ENCODE data around the gene TUSC2. TPM values are rescaled to one million over a fixed set of nuclear protein-coding genes. Genes with fewer than 3 reads are reported as not detected.

Gene TUSC2
- total RNA-seq, 2 donors from 2014 or later = 26.7 to 29.1 TPM

GRCh38 chr3:50357481-50357880, 29.5 kb upstream of the TUSC2 start:
- intact Hi-C loops (cut with DNase I, micrococcal nuclease) = loop anchor here in 1 of 2 donors (10.0 kb wide), 1 partner anchor 197 kb away; no protein-coding TSS in a partner anchor
- ATAC-seq = no peak
- no peak for DNase-seq

GRCh38 chr3:50356553-50356952, 28.5 kb upstream of the TUSC2 start:
- DNase-seq = peak; percentile 79 to 91
- intact Hi-C loops (cut with DNase I, micrococcal nuclease) = loop anchor here in 1 of 2 donors (10.0 kb wide), 1 partner anchor 198 kb away; no protein-coding TSS in a partner anchor
- peak; percentile 67 for ATAC-seq

DNA sequence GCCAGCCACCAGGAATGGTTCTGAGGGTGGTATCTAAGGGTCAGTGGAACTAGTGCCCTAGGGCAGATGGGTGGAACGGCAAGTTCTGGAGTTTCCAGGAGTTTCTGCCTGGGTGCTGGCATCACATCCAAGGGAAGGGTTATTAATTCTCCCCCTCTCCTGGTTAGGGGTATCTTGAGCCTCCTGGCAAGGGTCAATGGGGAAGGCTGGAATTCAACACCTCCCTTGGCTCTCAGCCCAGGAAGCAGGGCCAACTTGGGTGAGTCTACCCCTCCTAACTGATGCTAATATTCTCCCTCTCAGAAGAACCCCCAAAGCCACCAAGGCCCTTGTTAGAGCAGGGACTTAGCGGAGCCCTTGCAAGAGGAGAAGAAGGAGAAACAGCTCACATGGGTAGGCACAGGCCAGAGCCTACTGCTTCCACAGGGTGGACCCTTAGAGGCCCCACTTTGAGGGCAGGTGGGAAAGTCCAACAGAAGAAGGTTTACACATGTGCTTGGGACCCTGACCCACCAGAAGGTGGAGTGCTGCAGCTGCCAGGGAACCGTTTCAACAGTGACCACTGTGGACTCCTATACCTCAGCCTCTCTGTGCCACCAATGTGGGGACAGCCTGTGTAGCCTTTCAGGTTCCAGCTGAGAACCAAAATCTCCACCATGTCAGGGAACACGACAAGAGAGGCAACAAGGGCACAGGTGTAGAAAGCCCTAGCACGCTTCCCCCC, 28.0 kb upstream of the TUSC2 start:
- ATAC-seq (no peak), DNase-seq (no peak)
- intact Hi-C loops (cut with DNase I, micrococcal nuclease) = loop anchor here in 1 of 2 donors (10.0 kb wide), 1 partner anchor 199 kb away; no protein-coding TSS in a partner anchor

DNA sequence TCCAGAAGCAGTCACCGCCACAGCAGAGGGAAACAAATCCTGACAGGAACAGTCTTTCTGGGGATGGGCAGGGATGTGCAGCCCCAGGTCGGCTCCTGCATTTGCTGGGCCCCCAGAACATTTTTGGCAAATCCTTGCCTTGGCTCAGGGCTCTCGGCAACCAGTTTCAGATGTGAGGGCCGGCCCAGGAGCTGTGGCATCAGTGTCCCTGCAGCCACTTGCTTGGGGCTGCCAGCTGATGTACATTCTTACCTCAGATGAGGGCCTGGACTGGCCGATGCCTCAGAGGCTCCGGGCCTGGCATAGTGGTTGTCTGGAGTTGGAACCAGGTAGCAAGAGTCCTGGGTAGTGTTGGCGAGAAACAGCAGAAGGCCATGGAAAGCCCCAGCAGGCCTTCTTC, 26.8 kb upstream of the TUSC2 start:
- intact Hi-C loops (cut with DNase I, micrococcal nuclease) = loop anchor here in 1 of 2 donors (10.0 kb wide), 1 partner anchor 200 kb away; no protein-coding TSS in a partner anchor
- DNase-seq = no peak
- ATAC-seq = no peak

DNA sequence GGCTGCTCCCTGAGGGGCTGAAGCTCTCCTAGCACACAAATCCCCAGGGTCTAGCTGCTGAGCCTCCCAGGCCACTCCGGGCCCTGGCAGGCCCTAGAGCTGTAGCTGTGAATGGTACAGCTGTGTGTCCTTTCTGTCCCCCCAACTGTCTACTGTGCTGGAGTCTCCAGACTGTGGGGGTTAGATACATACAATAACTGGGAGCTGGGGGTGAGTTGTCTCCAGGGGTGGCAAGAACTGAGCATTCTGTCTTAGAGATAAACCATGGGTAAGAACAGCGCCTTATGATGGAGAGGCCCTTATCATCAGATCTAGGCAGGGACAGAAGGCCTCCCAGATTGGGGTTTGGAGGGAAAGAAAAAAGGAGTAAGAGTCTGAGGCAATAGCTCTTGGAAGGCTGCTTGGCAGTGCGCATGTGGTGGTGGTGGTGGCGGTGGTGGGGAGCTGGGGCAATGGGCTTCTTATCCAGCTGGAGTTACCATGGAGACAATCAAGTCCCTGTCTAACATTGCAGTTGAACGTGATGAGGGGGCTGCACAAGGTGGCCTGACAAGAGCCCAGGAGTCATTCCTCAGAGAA, 26.3 kb upstream of the TUSC2 start:
- DNase-seq (no peak), ATAC-seq (no peak)
- intact Hi-C loops (cut with DNase I, micrococcal nuclease) = loop anchor here in 1 of 2 donors (10.0 kb wide), 1 partner anchor 201 kb away; no protein-coding TSS in a partner anchor

GRCh38 chr3:50353245-50354004, 25.4 kb upstream of the TUSC2 start:
- ATAC-seq (no peak), DNase-seq (no peak)
- intact Hi-C loops (cut with DNase I, micrococcal nuclease) = loop anchor here in 1 of 2 donors (10.0 kb wide), 1 partner anchor 201 kb away; no protein-coding TSS in a partner anchor

GRCh38 chr3:50352781-50353180, 24.8 kb upstream of the TUSC2 start:
- ATAC-seq (peak; percentile 5), DNase-seq (no peak)
- intact Hi-C loops (cut with DNase I, micrococcal nuclease) = loop anchor here in 1 of 2 donors (10.0 kb wide), 1 partner anchor 202 kb away; no protein-coding TSS in a partner anchor

DNA sequence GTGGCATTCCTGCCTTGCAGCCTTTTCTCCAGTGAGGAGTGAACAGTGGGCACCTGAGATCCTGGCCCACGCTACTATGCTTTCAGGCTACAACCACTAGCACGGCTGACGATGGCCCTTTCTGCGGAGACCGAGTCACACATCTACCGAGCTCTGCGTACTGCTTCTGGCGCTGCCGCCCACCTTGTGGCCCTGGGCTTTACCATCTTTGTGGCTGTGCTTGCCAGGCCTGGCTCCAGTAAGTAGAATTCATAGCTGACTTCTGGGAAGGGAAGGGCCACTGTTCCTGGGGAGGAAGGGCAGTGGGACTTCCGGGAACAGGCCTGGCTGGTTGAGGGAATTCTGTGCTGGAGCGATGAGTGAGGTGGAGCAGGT, 23.3 kb upstream of the TUSC2 start:
- intact Hi-C loops (cut with DNase I, micrococcal nuclease) = loop anchor here in 1 of 2 donors (10.0 kb wide), 1 partner anchor 203 kb away; no protein-coding TSS in a partner anchor
- no peak for ATAC-seq

DNA sequence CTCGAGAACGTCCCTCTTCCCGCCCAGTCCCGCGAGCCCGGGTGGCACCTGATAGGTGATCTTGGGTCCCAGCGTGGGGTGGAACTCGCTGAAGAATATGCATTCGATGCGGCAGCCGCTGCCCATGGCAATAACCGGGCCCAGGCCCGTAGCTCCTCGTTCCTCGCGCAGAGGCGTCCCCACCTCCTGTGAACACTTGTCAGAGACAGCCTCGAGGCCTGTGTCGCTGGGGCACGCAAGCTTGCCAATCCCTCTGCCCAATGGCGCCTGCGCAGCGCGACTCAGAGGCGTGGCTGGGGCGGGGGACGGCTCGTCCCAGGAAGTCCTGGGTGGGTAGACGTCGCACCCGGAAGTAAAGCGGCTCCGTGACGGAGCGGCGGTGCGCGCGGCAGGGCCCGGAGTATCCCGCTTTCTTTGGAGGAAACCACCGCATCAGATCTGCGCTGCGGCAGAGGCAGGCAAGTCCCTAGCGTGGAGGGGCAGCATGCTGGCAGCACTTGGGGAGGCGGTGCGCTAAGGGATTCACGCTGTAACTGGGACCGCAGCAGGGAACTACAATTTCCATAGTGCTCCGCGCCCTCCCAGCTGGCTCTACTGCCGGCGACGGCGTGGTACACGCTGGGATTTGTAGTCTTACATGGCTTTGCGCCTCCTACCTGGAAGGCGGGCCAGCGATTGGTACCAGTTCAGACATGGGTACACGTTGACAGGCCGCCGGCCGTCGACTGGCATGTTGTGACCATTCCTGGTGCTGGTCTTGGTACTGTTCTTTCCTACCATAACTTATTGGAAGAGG, 22.7 kb upstream of the TUSC2 start, which contains the start of the genes CYB561D2 and NPRL2:
Gene CYB561D2, plus strand, starts transcription at position 336 of the 796 bp plus-strand sequence. CDS start 572 bp downstream, outside the sequence.
Gene NPRL2, minus strand, starts transcription at position 249 of the 796 bp plus-strand sequence. Its CDS starts 123 bp downstream, at position 126.
- intact Hi-C loops (cut with DNase I, micrococcal nuclease) = loop anchor here in 1 of 2 donors (10.0 kb wide), 1 partner anchor 204 kb away; no protein-coding TSS in a partner anchor
- ATAC-seq (peak; percentile 90), DNase-seq (peak; percentile 97 to 98)

More for the DNA sequence above, 23.3 kb upstream of the TUSC2 start:
- no peak for DNase-seq

DNA sequence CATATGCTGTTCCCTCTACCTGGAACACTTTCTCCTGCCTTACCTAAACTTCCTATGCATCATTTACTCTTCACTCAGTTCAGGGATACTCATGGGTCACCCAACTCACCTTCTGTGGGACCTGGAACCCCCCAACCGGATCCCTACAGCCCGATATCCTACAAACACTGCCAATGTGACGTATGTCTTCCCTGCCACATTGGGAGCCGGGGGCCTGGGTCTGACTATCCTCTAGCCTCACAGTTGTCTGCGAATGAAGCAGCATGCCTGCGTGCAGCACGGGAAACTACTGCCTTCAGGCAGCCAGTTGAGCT, 22.1 kb upstream of the TUSC2 start:
- DNase-seq = no peak
- no peak for ATAC-seq
- intact Hi-C loops (cut with DNase I, micrococcal nuclease) = loop anchor here in 1 of 2 donors (10.0 kb wide), 1 partner anchor 205 kb away; no protein-coding TSS in a partner anchor

- ATAC-seq = peak; percentile 8
- peak in 1 of 2 donors; percentile 77 for DNase-seq
- intact Hi-C loops (cut with DNase I, micrococcal nuclease) = no loop called here
Measured at GRCh38 chr3:50347187-50347813, 19.3 kb upstream of the TUSC2 start.

DNA sequence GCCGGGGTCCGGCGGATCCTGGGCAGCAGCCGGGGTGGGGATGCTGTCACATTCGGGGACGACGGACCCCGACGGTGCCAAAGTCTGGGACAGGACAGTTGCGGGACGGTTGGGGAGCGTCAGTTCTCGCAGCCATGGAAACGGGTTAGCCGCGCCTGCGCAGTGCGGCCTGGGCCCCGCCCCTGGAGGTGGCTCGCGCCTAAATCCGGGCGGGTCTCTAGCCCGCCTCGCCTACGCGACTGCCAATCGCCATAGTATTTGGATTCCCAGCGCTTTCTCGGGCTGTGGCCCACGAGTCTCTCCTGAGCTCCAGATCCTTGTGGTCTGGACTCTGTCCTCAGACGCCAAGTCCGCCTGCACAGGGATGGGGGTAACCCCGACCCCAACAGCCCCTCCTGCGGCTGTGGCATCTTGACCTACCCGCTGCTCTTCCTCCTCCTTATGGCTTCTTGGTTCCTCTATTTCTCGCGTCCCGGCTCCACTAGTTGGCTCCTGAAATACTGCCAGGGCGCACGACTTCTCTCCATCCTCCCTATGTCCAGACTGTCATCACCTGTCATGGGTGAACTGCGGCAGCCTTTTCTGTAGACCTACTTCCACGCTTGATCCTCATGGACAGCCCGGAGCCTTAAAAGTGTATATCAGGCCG, 17.7 kb upstream of the TUSC2 start, which contains the start of gene ZMYND10:
Gene ZMYND10, minus strand, starts transcription at position 147 of the 649 bp plus-strand sequence. CDS start 153 bp downstream, outside the sequence.
- intact Hi-C loops (cut with DNase I, micrococcal nuclease) = no loop called here
- ATAC-seq (peak; percentile 52), DNase-seq (peak; percentile 72 to 79)

DNA sequence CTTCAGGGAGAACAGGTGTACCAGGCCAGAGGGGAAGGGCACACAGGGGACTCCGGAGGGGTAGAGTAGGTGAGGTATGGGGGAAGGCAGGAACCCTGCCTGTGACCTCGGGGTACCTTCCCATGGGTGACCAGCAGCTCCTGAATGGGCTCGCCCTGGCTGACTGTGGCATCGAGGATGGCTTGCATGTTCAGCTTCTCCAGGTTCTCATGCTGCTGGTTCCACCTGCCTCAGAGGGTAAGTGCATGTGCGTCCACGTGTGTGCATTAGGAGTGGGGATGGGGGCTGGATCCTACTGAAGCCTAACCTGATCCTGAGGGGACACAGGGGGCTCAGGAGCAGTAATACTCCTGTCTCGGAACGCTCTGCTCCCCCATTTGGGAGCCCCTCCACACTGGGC, 17.0 kb upstream of the TUSC2 start:
- no peak for ATAC-seq
- DNase-seq = no peak
- intact Hi-C loops (cut with DNase I, micrococcal nuclease) = no loop called here

GRCh38 chr3:50342813-50343633, 15.0 kb upstream of the TUSC2 start:
- DNase-seq (no peak), ATAC-seq (no peak)
- intact Hi-C loops (cut with DNase I, micrococcal nuclease) = no loop called here

DNA sequence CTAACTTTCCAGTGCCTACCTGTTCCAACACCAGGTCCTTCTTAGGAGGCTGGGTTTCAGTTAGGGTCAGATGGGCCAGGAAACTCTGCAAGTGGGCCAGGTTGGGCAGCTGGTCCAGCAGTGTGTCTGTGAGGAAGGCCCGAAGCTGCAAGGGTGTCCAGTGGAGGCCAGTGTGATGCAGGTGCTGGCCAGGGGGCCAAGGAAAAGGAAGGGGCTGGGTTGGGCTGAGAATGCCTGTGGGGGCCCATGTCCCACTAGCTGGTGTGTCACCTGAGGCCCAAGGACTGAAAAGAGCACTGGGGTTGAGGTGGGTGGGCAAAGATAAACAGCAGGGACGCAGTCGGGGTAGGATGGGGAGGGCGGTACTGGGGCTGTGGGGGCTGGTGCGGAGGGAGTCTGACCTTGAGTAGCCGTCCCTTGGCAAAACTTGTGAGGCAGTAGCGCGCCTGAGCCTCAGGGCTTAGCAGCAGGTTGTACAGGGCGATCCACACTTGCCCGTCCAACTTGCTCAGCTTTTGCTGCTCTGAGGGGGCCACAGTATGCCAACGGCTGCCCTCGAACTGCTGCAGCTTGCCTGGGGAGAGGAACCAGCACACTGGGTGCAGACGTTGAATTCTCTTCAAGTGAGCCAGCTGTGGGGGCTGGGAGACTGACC, 14.1 kb upstream of the TUSC2 start:
- ATAC-seq (no peak), DNase-seq (no peak)
- intact Hi-C loops (cut with DNase I, micrococcal nuclease) = no loop called here

GRCh38 chr3:50341537-50341936, 13.5 kb upstream of the TUSC2 start:
- no peak for DNase-seq
- no peak for ATAC-seq
- intact Hi-C loops (cut with DNase I, micrococcal nuclease) = no loop called here
